ENCODE results near the gene PEPD.

The PEPD gene

GRCh38 chr19:33459222-33460090 lies 62.1 kb downstream of the PEPD start:
- DNase-seq (ENCODE audit: low read depth, low spot score) = no peak

- DNase-seq (ENCODE audit: low read depth, low spot score) = no peak
These were observed 62.8 kb downstream of the PEPD start for GRCh38 chr19:33458807-33459206.

- no peak for DNase-seq (ENCODE audit: low read depth, low spot score)
These were observed 63.4 kb downstream of the PEPD start for GRCh38 chr19:33458171-33458633.

GRCh38 chr19:33456845-33457220 lies 64.8 kb downstream of the PEPD start:
- DNase-seq (ENCODE audit: low read depth, low spot score) = no peak

GRCh38 chr19:33456076-33456844 lies 65.3 kb downstream of the PEPD start:
- no peak for DNase-seq (ENCODE audit: low read depth, low spot score)

- DNase-seq (ENCODE audit: low read depth, low spot score) = no peak
These were observed 68.3 kb downstream of the PEPD start for GRCh38 chr19:33453265-33453664.

- DNase-seq (ENCODE audit: low read depth, low spot score) = no peak
These were observed 70.9 kb downstream of the PEPD start for GRCh38 chr19:33450689-33451088.

- no peak for DNase-seq (ENCODE audit: low read depth, low spot score)
These were observed 71.8 kb downstream of the PEPD start for GRCh38 chr19:33449799-33450198.

- no peak for DNase-seq (ENCODE audit: low read depth, low spot score)
These were observed 73.5 kb downstream of the PEPD start for GRCh38 chr19:33448159-33448516.

- no peak for DNase-seq (ENCODE audit: low read depth, low spot score)
These were observed 74.0 kb downstream of the PEPD start for GRCh38 chr19:33447336-33448158.

GRCh38 chr19:33446330-33447293 lies 75.0 kb downstream of the PEPD start:
- DNase-seq (ENCODE audit: low read depth, low spot score) = no peak

GRCh38 chr19:33445442-33446329 lies 75.9 kb downstream of the PEPD start:
- no peak for DNase-seq (ENCODE audit: low read depth, low spot score)

GRCh38 chr19:33444562-33445441 lies 76.8 kb downstream of the PEPD start:
- DNase-seq (ENCODE audit: low read depth, low spot score) = no peak

- no peak for DNase-seq (ENCODE audit: low read depth, low spot score)
These were observed 77.7 kb downstream of the PEPD start for GRCh38 chr19:33443638-33444561.

GRCh38 chr19:33442706-33443105 lies 78.9 kb downstream of the PEPD start:
- DNase-seq (ENCODE audit: low read depth, low spot score) = no peak

- no peak for DNase-seq (ENCODE audit: low read depth, low spot score)
These were observed 79.8 kb downstream of the PEPD start for GRCh38 chr19:33441828-33442227.

GRCh38 chr19:33441277-33441699 lies 80.3 kb downstream of the PEPD start:
- DNase-seq (ENCODE audit: low read depth, low spot score) = no peak

- no peak for DNase-seq (ENCODE audit: low read depth, low spot score)
These were observed 80.9 kb downstream of the PEPD start for GRCh38 chr19:33440682-33441081.
